SKM-1 (cell line): ENCODE measurements around the gene CDC42BPA.
A peak's percentile ranks its signal among the peaks of the same experiment; 100 is the strongest.
"Not testable (repeated sequence)": the region's sequence is repeated elsewhere in the genome, so short reads cannot be mapped to it uniquely, and the experiment has no call there.

Experiments
- DNase-seq: peaks from one replicate; lab custom pipeline; 2025; ENCODE audit not compliant: unreplicated experiment; lab: John Stamatoyannopoulos, UW

CDC42BPA gene

DNA sequence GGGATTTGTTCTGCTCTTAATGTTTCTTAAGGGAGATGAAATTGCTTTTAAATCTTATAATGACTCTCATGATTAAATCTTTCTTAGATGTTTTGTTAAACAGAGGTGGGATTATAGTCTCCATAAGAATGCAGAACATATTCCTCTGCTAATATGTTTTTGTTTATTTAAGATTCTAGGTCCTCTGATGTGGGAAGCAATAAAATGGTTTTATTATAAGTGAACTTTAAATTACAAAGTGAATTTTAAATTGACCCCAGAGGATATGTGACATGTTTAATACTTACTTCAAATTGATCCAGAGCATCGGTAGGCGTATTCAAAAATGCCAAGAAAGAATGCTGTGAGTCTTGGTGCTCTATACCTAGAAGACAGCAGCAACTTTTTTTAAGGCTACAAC lies 248.8 kb downstream of the CDC42BPA start:
- DNase-seq, result no peak

- DNase-seq, result no peak
Measured at GRCh38 chr1:227068883-227069282, 249.4 kb downstream of the CDC42BPA start.

DNA sequence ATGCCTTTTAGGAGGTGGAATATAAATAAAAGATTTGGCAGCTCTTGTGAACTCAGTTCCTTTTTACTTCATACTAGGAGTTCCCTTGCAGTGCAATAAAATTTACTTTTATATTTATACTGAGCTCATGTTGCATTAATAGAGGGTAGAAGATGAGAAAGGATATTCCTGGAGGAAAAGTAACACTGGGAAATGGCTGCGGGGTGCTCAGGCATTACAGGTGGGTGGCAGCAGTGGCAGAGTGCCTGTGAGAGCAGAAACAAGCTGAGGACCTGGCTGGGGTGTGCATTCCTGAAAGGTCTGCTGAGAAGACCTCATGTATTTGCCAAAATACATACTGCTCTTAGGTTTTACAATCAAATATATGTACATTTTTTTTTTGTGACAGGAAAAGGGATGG lies 251.3 kb downstream of the CDC42BPA start:
- DNase-seq, result no peak

- no peak for DNase-seq
Measured at GRCh38 chr1:227065311-227065710, 253.0 kb downstream of the CDC42BPA start.

DNA sequence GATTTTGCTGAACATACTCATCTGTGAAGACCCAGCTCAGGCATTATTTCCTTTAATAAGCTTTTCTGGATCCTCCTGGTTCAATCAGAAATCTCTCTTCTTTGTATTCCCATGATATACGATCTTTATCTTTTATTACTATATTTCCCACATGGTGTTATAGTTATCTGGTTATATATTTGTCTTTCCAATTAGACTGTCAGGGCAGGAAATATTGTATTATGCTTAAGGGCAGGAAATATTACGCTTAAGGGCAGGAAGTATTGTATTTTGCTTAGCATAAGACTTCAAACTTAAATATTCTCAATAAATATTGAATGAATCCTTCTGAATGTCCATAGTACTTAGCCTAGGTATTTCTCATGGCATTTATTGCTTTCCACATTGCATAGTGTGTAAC lies 256.0 kb downstream of the CDC42BPA start:
- DNase-seq, result no peak

- no peak for DNase-seq
Measured at GRCh38 chr1:227059076-227059475, 259.2 kb downstream of the CDC42BPA start.

- DNase-seq, result no peak
Measured at GRCh38 chr1:227058321-227058751, 260.0 kb downstream of the CDC42BPA start.

- DNase-seq, result no peak
Measured at GRCh38 chr1:227049253-227049652, 269.0 kb downstream of the CDC42BPA start.

DNA sequence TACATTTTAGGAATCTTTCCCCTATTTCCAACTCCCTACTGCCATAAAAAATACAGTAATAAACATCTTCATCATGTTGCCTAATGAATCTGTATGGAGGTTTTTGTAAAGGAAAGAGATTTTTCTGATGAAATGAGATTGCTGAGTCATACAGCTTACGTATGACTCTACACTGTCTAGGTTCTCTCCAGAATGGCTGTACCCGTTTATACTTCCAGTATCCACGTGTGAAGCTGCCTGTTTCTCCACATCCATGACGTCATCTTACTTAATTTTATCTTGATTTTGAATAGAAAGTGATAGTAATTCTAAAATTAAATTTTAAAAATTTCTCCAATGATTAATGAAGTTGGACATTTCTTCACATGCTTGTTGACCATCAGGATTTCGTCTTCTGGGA lies 274.5 kb downstream of the CDC42BPA start:
- no peak for DNase-seq

- no peak for DNase-seq
Measured at GRCh38 chr1:227042292-227042691, 276.0 kb downstream of the CDC42BPA start.

DNA sequence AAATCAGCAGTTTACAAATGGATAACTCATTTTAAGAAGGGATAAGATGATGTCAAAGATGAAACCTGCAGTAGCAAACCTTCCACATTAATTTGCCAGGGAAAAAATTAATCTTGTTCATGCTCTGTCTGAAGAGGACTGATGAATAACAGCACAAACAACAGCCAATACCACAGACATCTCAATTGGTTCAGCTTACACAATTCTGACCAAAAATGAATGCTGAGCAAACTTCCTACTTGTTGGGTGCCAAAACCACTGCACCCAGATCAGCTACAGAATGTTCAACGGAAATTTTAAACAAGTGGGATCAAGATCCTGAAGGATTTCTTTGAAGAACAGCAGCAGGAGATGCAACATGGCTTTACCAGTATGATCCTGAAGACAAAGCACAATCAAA lies 279.9 kb downstream of the CDC42BPA start:
- no peak for DNase-seq

GRCh38 chr1:227037121-227037520 lies 281.2 kb downstream of the CDC42BPA start:
- no peak for DNase-seq

- DNase-seq, result no peak
Measured at GRCh38 chr1:227035316-227035715, 283.0 kb downstream of the CDC42BPA start.

DNA sequence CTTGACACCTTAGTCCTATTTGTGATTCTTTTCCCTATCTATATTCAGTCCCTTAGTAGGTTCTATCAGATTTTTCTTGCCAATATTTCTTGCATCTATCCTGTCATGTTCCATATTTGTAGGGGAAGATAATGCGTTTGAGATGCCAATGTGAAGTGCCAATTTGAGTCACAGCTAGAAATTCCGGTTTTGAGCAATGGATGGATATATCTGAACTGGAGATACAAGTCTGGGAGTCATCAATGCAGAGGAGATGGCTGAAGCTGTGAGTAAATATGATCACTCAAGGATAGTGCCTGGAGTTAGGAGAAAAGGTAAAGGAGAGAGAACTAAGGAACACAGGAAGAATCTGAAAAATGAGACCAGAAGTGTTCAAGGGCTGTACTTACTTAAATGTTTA lies 284.4 kb downstream of the CDC42BPA start:
- DNase-seq, result no peak

DNA sequence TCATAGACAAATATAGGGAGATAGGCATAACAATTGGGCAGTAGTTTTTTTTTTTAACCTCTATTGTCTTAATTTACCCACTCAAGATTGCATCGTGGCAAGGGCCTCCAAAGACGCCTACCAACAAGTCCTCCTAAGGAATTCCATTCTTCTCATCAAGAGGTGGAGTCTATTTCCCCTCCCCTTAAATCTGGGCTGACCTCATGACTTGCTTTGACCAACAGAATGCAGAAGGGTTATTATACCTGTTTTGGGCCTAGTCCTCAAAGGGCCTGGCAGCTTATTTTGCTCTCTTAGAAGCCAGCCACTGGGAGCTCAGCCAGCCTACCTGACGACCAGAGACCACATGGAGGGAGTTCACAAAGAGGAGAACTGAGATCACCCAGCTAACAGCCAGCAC lies 285.9 kb downstream of the CDC42BPA start:
- no peak for DNase-seq

DNA sequence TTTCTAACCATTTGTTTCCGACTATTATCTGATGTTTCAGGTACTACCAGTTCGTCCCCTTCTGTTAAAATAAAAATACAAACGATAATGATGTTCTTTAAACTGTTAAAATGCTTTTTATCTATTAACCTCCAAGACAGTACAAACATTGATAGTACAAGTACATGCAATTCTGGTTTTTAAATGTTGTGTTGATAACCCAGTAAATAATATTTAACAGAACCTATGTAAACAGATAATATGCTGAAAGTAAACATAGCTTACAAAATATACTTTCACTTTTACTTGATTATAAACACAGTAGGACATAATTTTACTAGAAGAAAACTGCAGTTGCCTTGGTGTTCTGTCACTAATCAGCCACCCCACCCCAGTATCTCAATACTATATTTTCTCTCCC lies 301.3 kb downstream of the CDC42BPA start:
- DNase-seq, result no peak

GRCh38 chr1:227010645-227011044 lies 307.6 kb downstream of the CDC42BPA start:
- DNase-seq, result no peak

GRCh38 chr1:227009937-227010336 lies 308.4 kb downstream of the CDC42BPA start:
- no peak for DNase-seq

- DNase-seq, result no peak
Measured at GRCh38 chr1:227006226-227006796, 312.0 kb downstream of the CDC42BPA start.

DNA sequence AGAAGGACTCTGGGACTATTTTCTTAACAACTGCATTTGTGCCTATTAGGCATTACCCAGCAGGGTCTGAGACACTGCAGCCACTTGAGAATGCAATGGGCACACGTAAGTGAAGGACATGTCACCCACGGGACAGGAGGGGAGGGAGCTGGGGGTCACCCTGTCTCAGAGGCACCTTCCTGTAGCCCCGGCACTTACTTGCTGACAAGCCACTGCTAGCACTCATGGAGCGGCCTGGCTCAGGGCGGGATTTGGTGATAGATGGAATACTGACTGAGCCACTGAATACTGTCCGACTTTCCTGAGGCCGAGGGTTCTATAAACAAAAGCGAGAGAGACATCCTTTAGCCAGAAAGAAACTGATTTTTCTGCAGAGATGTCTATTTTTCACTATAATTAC lies 313.5 kb downstream of the CDC42BPA start:
- DNase-seq, result no peak

GRCh38 chr1:227003165-227003564 lies 315.1 kb downstream of the CDC42BPA start:
- no peak for DNase-seq

- DNase-seq, result peak; percentile 37
Measured at GRCh38 chr1:227002531-227003049, 315.7 kb downstream of the CDC42BPA start.

DNA sequence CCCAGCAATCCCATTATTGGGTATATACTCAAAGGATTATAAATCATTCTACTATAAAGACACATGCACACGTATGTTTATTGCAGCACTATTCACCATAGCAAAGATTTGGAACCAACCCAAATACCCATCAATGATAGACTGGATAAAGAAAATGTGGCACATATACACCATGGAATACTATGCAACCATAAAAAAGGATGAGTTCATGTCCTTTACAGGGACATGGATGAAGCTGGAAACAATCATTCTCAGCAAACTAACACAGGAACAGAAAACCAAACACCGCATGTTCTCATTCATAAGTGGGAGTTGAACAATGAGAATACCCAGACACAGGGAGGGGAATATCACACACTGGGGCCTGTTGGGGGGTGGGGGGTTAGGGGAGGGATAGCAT lies 318.7 kb downstream of the CDC42BPA start:
- not testable (repeated sequence) for DNase-seq
